HepG2 (cell line): ENCODE results near the gene GABARAPL2. TPM values are rescaled to one million over a fixed set of nuclear protein-coding genes. Genes with fewer than 3 reads are reported as not detected.

Experiments used
- AGO2 ChIP-seq: fragments of 200-400 bp; formaldehyde crosslinking; optimal IDR thresholded peaks from 2 replicates; pipeline ENCODE3; 2017; ENCODE audit warnings: mild to moderate bottlenecking, low read depth, low read length, moderate library complexity
- CBX1 ChIP-seq: IDR thresholded peaks from one replicate; pipeline ENCODE4 v1.6.1; 2016; ENCODE audit warnings: antibody characterized with exemption, low read depth
- EED ChIP-seq: sonication (generic); formaldehyde crosslinking; IDR thresholded peaks from 2 replicates; pipeline ENCODE4 v1.5.0; 2020; ENCODE audit warnings: mild to moderate bottlenecking, missing genetic modification reagents
- HDAC2 ChIP-seq: sonication (generic); formaldehyde crosslinking; IDR thresholded peaks from 2 replicates; pipeline ENCODE4 v1.4.0; 2020; ENCODE audit warnings: missing genetic modification reagents
- NR2C2 ChIP-seq: sonication (generic); formaldehyde crosslinking; IDR thresholded peaks from 2 replicates; pipeline ENCODE4 v1.4.0; 2020; ENCODE audit warnings: missing genetic modification reagents, mild to moderate bottlenecking, moderate library complexity, borderline replicate concordance
- NR2F1 ChIP-seq, 2 experiments: fragments of 450-650 bp in 1 of 2; formaldehyde crosslinking in 1 of 2; IDR thresholded peaks; 2 replicates each; pipeline versions ENCODE4 v1.5.0 to v1.6.1; 2016 to 2020; ENCODE audit warnings: mild to moderate bottlenecking in 1 of 2, missing compliant biosample characterization in 1 of 2, missing genetic modification reagents in 1 of 2, moderate library complexity in 1 of 2
- REL ChIP-seq: sonication (generic); formaldehyde crosslinking; conservative IDR thresholded peaks from 2 replicates; pipeline ENCODE4 v1.8.0; 2022; ENCODE audit warnings: mild to moderate bottlenecking, missing genetic modification reagents, moderate library complexity
- RERE ChIP-seq: IDR thresholded peaks from 2 replicates; pipeline ENCODE4 v1.6.1; 2016; ENCODE audit warnings: low read depth, missing genetic modification reagents, missing compliant biosample characterization
- SMAD9 ChIP-seq: sonication (generic); formaldehyde crosslinking; IDR thresholded peaks from 2 replicates; pipeline ENCODE4 v1.5.1; 2020; ENCODE audit warnings: mild to moderate bottlenecking, missing genetic modification reagents
- YEATS2 ChIP-seq: sonication (generic); formaldehyde crosslinking; IDR thresholded peaks from 2 replicates; pipeline ENCODE4 v1.4.0; 2020; ENCODE audit warnings: missing genetic modification reagents, borderline replicate concordance
- ZHX2 ChIP-seq, 2 experiments: sonication (generic) in 1 of 2; formaldehyde crosslinking in 1 of 2; IDR thresholded peaks; 2 replicates each; pipeline versions ENCODE4 v1.6.1 to v1.9.0; 2014 to 2022; ENCODE audit warnings: antibody characterized with exemption in 1 of 2, borderline replicate concordance in 1 of 2, inconsistent platforms in 1 of 2, low read depth in 1 of 2, missing genetic modification reagents in 1 of 2
- ZKSCAN5 ChIP-seq: sonication (generic); formaldehyde crosslinking; IDR thresholded peaks from 2 replicates; pipeline ENCODE4 v1.5.1; 2020; ENCODE audit warnings: mild to moderate bottlenecking, missing genetic modification reagents
- ZNF704 ChIP-seq: sonication (generic); formaldehyde crosslinking; IDR thresholded peaks from 2 replicates; pipeline ENCODE4 v1.8.1; 2023; ENCODE audit warnings: mild to moderate bottlenecking, inconsistent platforms, moderate library complexity, missing genetic modification reagents, borderline replicate concordance
- ZNF800 ChIP-seq: sonication (generic); formaldehyde crosslinking; IDR thresholded peaks from 2 replicates; pipeline ENCODE4 v1.4.0; 2020; ENCODE audit warnings: missing genetic modification reagents
- polyA plus RNA-seq, 8 experiments: library from polyadenylated mRNA; depleted of rRNA in 3 of 8; stranded (reverse) in 7 of 8; unstranded in 1 of 8; fragments of >200 nt; fragmentation: Illumina TruSeq in 4 of 8; extraction: Trizol in 4 of 8; gene quantifications; 2 replicates each; pipeline versions ENCODE4 v1.2.1 to v1.2.3, GENCODE V29; 2011 to 2016; ENCODE audit warnings: low read depth in 4 of 8, missing spikeins in 1 of 8, mixed read lengths in 1 of 8; ENCODE audit not compliant: insufficient read depth in 1 of 8
- total RNA-seq, 5 experiments: library from RNA; depleted of rRNA; stranded (reverse); fragments of >200 nt; fragmentation: Illumina TruSeq; extraction: Trizol; gene quantifications; 2 replicates each; pipeline ENCODE4 v1.2.3, GENCODE V29; 2016; ENCODE audit warnings: low read depth in 1 of 5

Gene GABARAPL2
- total and polyA plus RNA-seq, 2 of the 13 experiments (the other 11 are each of a cell fraction or from before 2014, with no cell fraction given): 76.4 to 83.0 TPM

GRCh38 chr16:75566758-75567255, 628 bp downstream of the GABARAPL2 start (continued):
- TF ChIP-seq ZHX2 (IDR thresholded peaks at IDR 0.05; ENCODE audit: low read depth) (no peak), ZHX2 (CRISPR knock-in tag; IDR thresholded peaks at IDR 0.05; ENCODE audit: borderline replicate concordance) (no peak), RERE (CRISPR knock-in tag) (no peak), AGO2 (peak; percentile 67), CBX1 (no peak), YEATS2 (no peak), SMAD9 (CRISPR knock-in tag) (no peak), HDAC2 (CRISPR knock-in tag) (0 out of 2 replicates have a peak, but pooled peaks have one; percentile 2), ZNF704 (no peak), ZKSCAN5 (CRISPR knock-in tag) (no peak), NR2F1 (CRISPR knock-in tag; IDR thresholded peaks at IDR 0.05) (no peak), ZNF800 (no peak), NR2C2 (CRISPR knock-in tag) (peak; percentile 18; the same call in 1 of the 2 replicates), EED (CRISPR knock-in tag) (no peak), REL (peak; percentile 28; the same call in 1 of the 2 replicates)
